SU-DHL-6 (cell line): ENCODE results near the gene ZNF555.

Source experiments
- EZH2phosphoT487 ChIP-seq: fragments of 200-600 bp; sonication (generic), shearing (Covaris generic); conservative IDR thresholded peaks from 2 replicates; pipeline ENCODE4 v1.6.1; 2018; ENCODE audit warnings: mild to moderate bottlenecking, antibody characterized with exemption, low read length, moderate library complexity, mixed read lengths
- TF ChIP-seq, protein P1 (sequence below): fragments of 200-600 bp; sonication (generic); IDR thresholded peaks from one replicate; pipeline ENCODE4 v1.5.1; 2017; ENCODE audit warnings: antibody characterized with exemption, mild to moderate bottlenecking, low read length, moderate library complexity; ENCODE audit not compliant: insufficient read depth, poor library complexity, severe bottlenecking

DNA sequence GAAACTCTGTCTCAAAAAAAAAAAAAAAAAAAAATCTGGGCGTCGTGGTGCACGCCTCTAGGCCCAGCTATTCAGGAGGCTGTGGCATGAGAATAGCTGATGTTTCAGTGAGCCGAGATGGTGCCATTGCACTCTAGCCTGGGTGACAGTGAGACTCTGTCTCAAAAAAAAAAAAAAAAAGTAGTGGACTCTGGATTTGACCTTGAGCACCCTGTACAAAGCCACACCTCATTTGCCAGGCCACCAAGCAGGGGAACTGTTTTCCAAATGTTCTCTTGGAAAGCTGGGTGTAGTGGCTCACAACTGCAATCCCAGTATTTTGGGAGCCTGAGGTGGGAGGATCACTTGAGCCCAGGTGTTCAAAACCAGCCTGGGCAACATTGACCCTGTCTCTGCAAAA, 3.8 kb upstream of the ZNF555 start:
- TF ChIP-seq, protein P1, sequence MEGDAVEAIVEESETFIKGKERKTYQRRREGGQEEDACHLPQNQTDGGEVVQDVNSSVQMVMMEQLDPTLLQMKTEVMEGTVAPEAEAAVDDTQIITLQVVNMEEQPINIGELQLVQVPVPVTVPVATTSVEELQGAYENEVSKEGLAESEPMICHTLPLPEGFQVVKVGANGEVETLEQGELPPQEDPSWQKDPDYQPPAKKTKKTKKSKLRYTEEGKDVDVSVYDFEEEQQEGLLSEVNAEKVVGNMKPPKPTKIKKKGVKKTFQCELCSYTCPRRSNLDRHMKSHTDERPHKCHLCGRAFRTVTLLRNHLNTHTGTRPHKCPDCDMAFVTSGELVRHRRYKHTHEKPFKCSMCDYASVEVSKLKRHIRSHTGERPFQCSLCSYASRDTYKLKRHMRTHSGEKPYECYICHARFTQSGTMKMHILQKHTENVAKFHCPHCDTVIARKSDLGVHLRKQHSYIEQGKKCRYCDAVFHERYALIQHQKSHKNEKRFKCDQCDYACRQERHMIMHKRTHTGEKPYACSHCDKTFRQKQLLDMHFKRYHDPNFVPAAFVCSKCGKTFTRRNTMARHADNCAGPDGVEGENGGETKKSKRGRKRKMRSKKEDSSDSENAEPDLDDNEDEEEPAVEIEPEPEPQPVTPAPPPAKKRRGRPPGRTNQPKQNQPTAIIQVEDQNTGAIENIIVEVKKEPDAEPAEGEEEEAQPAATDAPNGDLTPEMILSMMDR, result no peak
- no peak for TF ChIP-seq EZH2phosphoT487
